ENCODE measurements around the gene ARRDC2. TPM values are rescaled to one million over a fixed set of nuclear protein-coding genes. Genes with fewer than 3 reads are reported as not detected.
"Not testable (repeated sequence)": the region's sequence is repeated elsewhere in the genome, so short reads cannot be mapped to it uniquely, and the experiment has no call there.

Gene ARRDC2
- total RNA-seq, 1 donor, result 15.9 TPM

GRCh38 chr19:17982430-17982829 lies 25.5 kb upstream of the ARRDC2 start:
- H3K4me1 ChIP-seq (ENCODE audit: insufficient read depth, low read length), result no peaks in the 10 kb centered on the region
- no peak for TF ChIP-seq CTCF (IDR thresholded peaks at IDR 0.05; ENCODE audit: extremely low read depth, low read depth, low read length)
- H2AFZ ChIP-seq (ENCODE audit: low read length), result no peak overlapping the region
- H3K36me3 ChIP-seq (ENCODE audit: insufficient read depth, low read length), result no peaks in the 10 kb centered on the region
- H3K4me3 ChIP-seq (ENCODE audit: insufficient read depth, low read length), result no peak overlapping the region
- H3K9me3 ChIP-seq (ENCODE audit: low read depth, low read length), result no peaks in the 10 kb centered on the region
- DNase-seq (ENCODE audit: insufficient read length, low spot score, missing footprints), result peak; percentile 23
- no peak overlapping the region for H3K27ac ChIP-seq (ENCODE audit: low read depth, low read length)
- no peak overlapping the region for H3K4me2 ChIP-seq (ENCODE audit: insufficient read depth, low read length)
- H3K79me2 ChIP-seq (ENCODE audit: insufficient read depth, low read length), result no peaks in the 10 kb centered on the region
- no peaks in the 10 kb centered on the region for H3K27me3 ChIP-seq (ENCODE audit: insufficient read depth, low read length)
- no peaks in the 10 kb centered on the region for H4K20me1 ChIP-seq (ENCODE audit: insufficient read depth, low read length)

GRCh38 chr19:17985037-17985818 lies 22.7 kb upstream of the ARRDC2 start:
- Histone ChIP-seq H3K36me3 (ENCODE audit: insufficient read depth, low read length) (no peaks in the 10 kb centered on the region), H3K79me2 (ENCODE audit: insufficient read depth, low read length) (no peaks in the 10 kb centered on the region), H3K9me3 (ENCODE audit: low read depth, low read length) (no peaks in the 10 kb centered on the region), H4K20me1 (ENCODE audit: insufficient read depth, low read length) (no peaks in the 10 kb centered on the region), H3K4me1 (ENCODE audit: insufficient read depth, low read length) (no peaks in the 10 kb centered on the region), H3K4me3 (ENCODE audit: insufficient read depth, low read length) (no peak overlapping the region), H3K4me2 (ENCODE audit: insufficient read depth, low read length) (no peak overlapping the region), H3K27me3 (ENCODE audit: insufficient read depth, low read length) (no peaks in the 10 kb centered on the region), H3K27ac (ENCODE audit: low read depth, low read length) (no peak overlapping the region), H2AFZ (ENCODE audit: low read length) (no peak overlapping the region)
- TF ChIP-seq CTCF (IDR thresholded peaks at IDR 0.05; ENCODE audit: extremely low read depth, low read depth, low read length), result no peak
- peak; percentile 80 for DNase-seq (ENCODE audit: insufficient read length, low spot score, missing footprints)

GRCh38 chr19:17986569-17986968 lies 21.4 kb upstream of the ARRDC2 start:
- H3K27ac ChIP-seq (ENCODE audit: low read depth, low read length), result not testable (repeated sequence)

GRCh38 chr19:17988161-17988560 lies 19.8 kb upstream of the ARRDC2 start:
- no peaks in the 10 kb centered on the region for H3K4me1 ChIP-seq (ENCODE audit: insufficient read depth, low read length)
- no peaks in the 10 kb centered on the region for H4K20me1 ChIP-seq (ENCODE audit: insufficient read depth, low read length)
- H3K79me2 ChIP-seq (ENCODE audit: insufficient read depth, low read length), result no peaks in the 10 kb centered on the region
- no peak for TF ChIP-seq CTCF (IDR thresholded peaks at IDR 0.05; ENCODE audit: extremely low read depth, low read depth, low read length)
- H3K4me3 ChIP-seq (ENCODE audit: insufficient read depth, low read length), result no peak overlapping the region
- no peak overlapping the region for H2AFZ ChIP-seq (ENCODE audit: low read length)
- no peak overlapping the region for H3K27ac ChIP-seq (ENCODE audit: low read depth, low read length)
- no peak for DNase-seq (ENCODE audit: insufficient read length, low spot score, missing footprints)
- H3K9me3 ChIP-seq (ENCODE audit: low read depth, low read length), result no peaks in the 10 kb centered on the region
- H3K4me2 ChIP-seq (ENCODE audit: insufficient read depth, low read length), result no peak overlapping the region
- H3K27me3 ChIP-seq (ENCODE audit: insufficient read depth, low read length), result no peaks in the 10 kb centered on the region
- H3K36me3 ChIP-seq (ENCODE audit: insufficient read depth, low read length), result no peaks in the 10 kb centered on the region

More at GRCh38 chr19:17986569-17986968, 21.4 kb upstream of the ARRDC2 start:
- H3K79me2 ChIP-seq (ENCODE audit: insufficient read depth, low read length); H3K9me3 ChIP-seq (ENCODE audit: low read depth, low read length); H3K4me3 ChIP-seq (ENCODE audit: insufficient read depth, low read length); H4K20me1 ChIP-seq (ENCODE audit: insufficient read depth, low read length); DNase-seq (ENCODE audit: insufficient read length, low spot score, missing footprints); H3K4me2 ChIP-seq (ENCODE audit: insufficient read depth, low read length); H3K27me3 ChIP-seq (ENCODE audit: insufficient read depth, low read length); H3K36me3 ChIP-seq (ENCODE audit: insufficient read depth, low read length); H2AFZ ChIP-seq (ENCODE audit: low read length); H3K4me1 ChIP-seq (ENCODE audit: insufficient read depth, low read length): not testable (repeated sequence)
